IPS-18c (cell line): ENCODE results near the gene LZTFL1.

Experiments
- H3K4me3 ChIP-seq: 2 replicates; pipeline ENCODE4 v1.7.0; 2013; ENCODE audit warnings: low read depth, mild to moderate bottlenecking, low read length, moderate library complexity; ENCODE audit not compliant: insufficient read depth
- H3K9me3 ChIP-seq: one replicate; pipeline ENCODE4 v1.6.1; 2013; ENCODE audit warnings: mild to moderate bottlenecking, low read length, moderate library complexity; ENCODE audit not compliant: control insufficient read depth, insufficient read depth

Gene LZTFL1, protein sequence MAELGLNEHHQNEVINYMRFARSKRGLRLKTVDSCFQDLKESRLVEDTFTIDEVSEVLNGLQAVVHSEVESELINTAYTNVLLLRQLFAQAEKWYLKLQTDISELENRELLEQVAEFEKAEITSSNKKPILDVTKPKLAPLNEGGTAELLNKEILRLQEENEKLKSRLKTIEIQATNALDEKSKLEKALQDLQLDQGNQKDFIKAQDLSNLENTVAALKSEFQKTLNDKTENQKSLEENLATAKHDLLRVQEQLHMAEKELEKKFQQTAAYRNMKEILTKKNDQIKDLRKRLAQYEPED

GRCh38 chr3:45841757-45842491 lies at the start of gene LZTFL1:
Gene LZTFL1, minus strand, starts transcription at chr3:45842119. Its CDS starts 128 bp downstream, at chr3:45841991.
- H3K9me3 ChIP-seq, result no peaks in the 10 kb centered on the region
- H3K4me3 ChIP-seq, result peak within 1 kb of the TSS; percentile 88

DNA sequence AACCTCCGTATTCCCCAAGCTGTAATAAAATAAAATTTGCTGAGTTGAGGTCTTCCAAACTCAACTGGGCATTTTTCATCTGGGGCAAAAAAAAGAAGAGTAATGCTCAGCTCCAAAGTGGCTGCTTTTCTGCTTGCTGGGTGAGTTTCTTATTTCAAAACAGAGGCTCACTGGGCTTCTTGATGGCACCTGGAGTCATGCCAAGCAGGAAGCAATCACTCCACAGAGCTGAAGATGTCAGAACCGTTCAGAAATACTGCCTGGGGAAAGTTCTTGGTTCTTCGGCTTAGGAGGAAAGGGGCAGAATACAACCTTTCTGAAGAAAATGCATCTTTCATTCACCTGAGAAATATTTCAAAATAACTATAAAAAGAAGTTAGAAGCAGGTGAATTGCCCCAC lies 48.5 kb upstream of the LZTFL1 start:
- Histone ChIP-seq H3K9me3 (no peaks in the 10 kb centered on the region), H3K4me3 (no peak overlapping the region)

- Histone ChIP-seq H3K4me3 (no peak overlapping the region), H3K9me3 (no peaks in the 10 kb centered on the region)
Measured at GRCh38 chr3:45889337-45889736, 47.4 kb upstream of the LZTFL1 start.

GRCh38 chr3:45887759-45888511 lies 46.0 kb upstream of the LZTFL1 start:
- Histone ChIP-seq H3K4me3 (no peak overlapping the region), H3K9me3 (no peaks in the 10 kb centered on the region)

GRCh38 chr3:45887285-45887684 lies 45.4 kb upstream of the LZTFL1 start:
- no peak overlapping the region for H3K4me3 ChIP-seq

GRCh38 chr3:45885979-45886705 lies 44.2 kb upstream of the LZTFL1 start, which contains the start of gene CCR9:
Gene CCR9, plus strand, starts transcription at chr3:45886543. Its CDS starts 8,391 bp downstream, at chr3:45894934.
- H3K4me3 ChIP-seq, result no peak within 1 kb of the TSS
- no peaks in the 10 kb centered on the region for H3K9me3 ChIP-seq

More at GRCh38 chr3:45887285-45887684, 45.4 kb upstream of the LZTFL1 start:
- H3K9me3 ChIP-seq, result no peaks in the 10 kb centered on the region

DNA sequence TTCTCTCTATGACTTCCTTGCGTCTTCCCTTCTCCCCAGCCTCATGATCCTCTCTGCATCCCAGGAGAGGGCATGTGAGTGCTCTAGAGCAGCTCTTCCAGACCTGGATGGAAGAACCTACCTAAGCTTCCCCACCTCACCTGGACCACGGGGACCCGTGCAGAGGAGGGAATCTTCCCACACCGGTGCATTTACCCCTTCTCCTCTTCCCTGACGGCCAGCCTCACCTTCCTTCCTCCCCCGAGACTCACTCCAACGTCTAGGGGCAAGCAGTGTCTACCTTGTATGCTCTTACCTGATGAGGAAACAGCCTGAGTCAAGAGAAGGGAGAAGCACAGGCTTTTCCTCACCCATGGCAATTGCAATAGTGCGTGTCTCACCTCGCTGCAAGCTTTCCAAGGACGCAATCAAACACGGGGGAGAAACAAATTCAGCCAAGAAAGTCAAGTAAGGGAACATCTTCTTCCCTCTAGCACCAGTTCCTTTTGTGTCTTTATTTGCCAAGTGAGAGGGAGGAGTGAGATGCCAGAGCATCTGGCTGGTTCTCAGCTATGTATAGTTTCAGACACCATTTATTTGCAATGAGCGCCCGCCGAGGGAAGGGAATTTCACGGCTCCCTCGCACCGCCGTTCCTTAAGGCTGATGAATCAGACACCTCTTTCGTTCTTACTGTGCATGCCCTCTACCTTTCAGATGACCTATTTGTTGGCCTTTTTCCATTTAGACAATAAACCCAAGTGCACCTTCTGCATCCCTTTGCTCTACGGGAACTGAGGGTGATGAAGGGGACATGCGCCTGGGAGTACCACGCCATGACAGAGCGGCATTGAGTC lies 42.7 kb upstream of the LZTFL1 start:
- Histone ChIP-seq H3K9me3 (no peaks in the 10 kb centered on the region), H3K4me3 (no peak overlapping the region)

- Histone ChIP-seq H3K9me3 (no peaks in the 10 kb centered on the region), H3K4me3 (no peak overlapping the region)
Measured at GRCh38 chr3:45881078-45882022, 39.4 kb upstream of the LZTFL1 start.

DNA sequence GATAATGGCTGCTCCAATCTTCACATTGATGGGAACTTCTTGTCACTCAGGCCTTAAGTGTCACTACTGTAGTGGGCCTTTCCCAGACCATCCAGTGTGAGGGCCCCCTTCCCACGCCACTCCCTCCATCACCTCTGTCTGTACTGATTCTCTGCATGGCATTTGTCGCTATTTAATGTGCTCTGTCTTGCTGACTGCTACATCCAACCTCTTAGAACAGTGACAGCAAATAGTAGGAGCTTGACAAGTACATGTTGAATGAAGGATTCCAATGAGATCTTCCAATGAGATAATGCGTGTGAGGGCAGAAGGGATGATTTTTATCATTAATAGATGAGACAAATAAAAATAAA lies 38.8 kb upstream of the LZTFL1 start:
- H3K4me3 ChIP-seq, result no peak overlapping the region
- H3K9me3 ChIP-seq, result no peaks in the 10 kb centered on the region

DNA sequence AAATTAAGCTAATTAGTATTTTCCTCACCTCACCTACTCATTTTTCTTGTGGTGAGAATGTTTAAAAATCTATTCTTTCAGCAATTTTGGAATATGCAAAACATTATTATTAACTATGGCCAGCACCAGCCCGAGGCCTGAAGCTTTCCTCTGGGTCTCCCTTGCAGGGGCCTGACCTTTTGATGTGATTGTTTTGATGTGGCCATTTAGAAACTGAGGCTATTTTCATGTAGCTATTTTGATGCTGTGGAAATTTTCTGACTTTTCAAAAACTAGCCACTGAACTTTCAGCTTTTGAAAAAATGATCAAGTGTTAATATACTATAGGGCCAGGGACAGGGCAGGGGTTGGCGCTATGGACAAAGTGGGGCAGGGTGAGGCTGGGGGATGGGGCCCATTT lies 36.2 kb upstream of the LZTFL1 start:
- H3K9me3 ChIP-seq, result no peaks in the 10 kb centered on the region
- H3K4me3 ChIP-seq, result no peak overlapping the region

GRCh38 chr3:45874677-45875346 lies 32.9 kb upstream of the LZTFL1 start:
- no peak overlapping the region for H3K4me3 ChIP-seq

GRCh38 chr3:45873638-45874037 lies 31.7 kb upstream of the LZTFL1 start:
- H3K9me3 ChIP-seq, result no peaks in the 10 kb centered on the region
- no peak overlapping the region for H3K4me3 ChIP-seq

More at GRCh38 chr3:45874677-45875346, 32.9 kb upstream of the LZTFL1 start:
- H3K9me3 ChIP-seq, result no peaks in the 10 kb centered on the region

GRCh38 chr3:45873036-45873435 lies 31.1 kb upstream of the LZTFL1 start:
- Histone ChIP-seq H3K9me3 (no peaks in the 10 kb centered on the region), H3K4me3 (no peak overlapping the region)

- H3K4me3 ChIP-seq, result no peak overlapping the region
- no peaks in the 10 kb centered on the region for H3K9me3 ChIP-seq
Measured at GRCh38 chr3:45872569-45872968, 30.6 kb upstream of the LZTFL1 start.

DNA sequence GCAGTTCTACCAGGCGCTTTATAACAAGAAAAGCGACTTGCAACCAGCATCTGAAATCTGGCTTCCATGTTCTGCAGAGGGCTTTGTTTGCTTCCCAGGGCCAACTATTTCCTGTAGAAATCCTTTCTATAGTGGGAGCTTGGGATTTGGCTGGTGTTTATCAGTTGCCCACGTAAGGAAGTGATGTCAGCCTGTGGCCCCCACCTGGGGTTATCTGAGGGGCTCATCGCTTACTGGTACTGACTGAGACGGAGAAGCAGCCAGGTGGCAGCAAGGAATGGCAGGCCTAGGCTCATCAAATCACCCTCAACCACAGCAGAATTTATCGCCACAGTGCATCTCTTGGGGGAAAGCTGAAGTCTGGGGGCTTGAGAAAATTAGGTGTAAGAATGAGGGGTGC lies 29.9 kb upstream of the LZTFL1 start:
- Histone ChIP-seq H3K9me3 (no peaks in the 10 kb centered on the region), H3K4me3 (no peak overlapping the region)
